HepG2 (cell line): ENCODE data around the gene ARMC5. TPM values are rescaled to one million over a fixed set of nuclear protein-coding genes. Genes with fewer than 3 reads are reported as not detected.

Experiments used
- CEBPG ChIP-seq: IDR thresholded peaks from 2 replicates; pipeline ENCODE4 v1.6.1; 2016
- ELF4 ChIP-seq: sonication (generic); formaldehyde crosslinking; IDR thresholded peaks from 2 replicates; pipeline ENCODE4 v1.5.0; 2020; ENCODE audit warnings: missing genetic modification reagents, mild to moderate bottlenecking, moderate library complexity, borderline replicate concordance
- NFIB ChIP-seq: sonication (generic); formaldehyde crosslinking; IDR thresholded peaks from 2 replicates; pipeline ENCODE4 v1.9.0; 2021; ENCODE audit warnings: missing genetic modification reagents, mild to moderate bottlenecking, borderline replicate concordance
- POLR2AphosphoS5 ChIP-seq: IDR thresholded peaks from 2 replicates; pipeline ENCODE4 v1.6.1; 2012; ENCODE audit warnings: low read depth, low read length
- SMC3 ChIP-seq: IDR thresholded peaks from 2 replicates; pipeline ENCODE4 v1.6.1; 2011; ENCODE audit warnings: low read length, improper control_type of control experiment
- ZBTB38 ChIP-seq: sonication (generic); formaldehyde crosslinking; IDR thresholded peaks from 2 replicates; pipeline ENCODE4 v1.5.1; 2020; ENCODE audit warnings: mild to moderate bottlenecking, missing genetic modification reagents
- ZNF546 ChIP-seq: sonication (generic); formaldehyde crosslinking; conservative IDR thresholded peaks from 2 replicates; pipeline ENCODE4 v1.8.1; 2023; ENCODE audit warnings: mild to moderate bottlenecking, missing genetic modification reagents
- polyA plus RNA-seq, 8 experiments: library from polyadenylated mRNA; depleted of rRNA in 3 of 8; stranded (reverse) in 7 of 8; unstranded in 1 of 8; fragments of >200 nt; fragmentation: Illumina TruSeq in 4 of 8; extraction: Trizol in 4 of 8; gene quantifications; 2 replicates each; pipeline versions ENCODE4 v1.2.1 to v1.2.3, GENCODE V29; 2011 to 2016; ENCODE audit warnings: low read depth in 4 of 8, missing spikeins in 1 of 8, mixed read lengths in 1 of 8; ENCODE audit not compliant: insufficient read depth in 1 of 8
- total RNA-seq, 5 experiments: library from RNA; depleted of rRNA; stranded (reverse); fragments of >200 nt; fragmentation: Illumina TruSeq; extraction: Trizol; gene quantifications; 2 replicates each; pipeline ENCODE4 v1.2.3, GENCODE V29; 2016; ENCODE audit warnings: low read depth in 1 of 5
- TF ChIP-seq, protein P1 (sequence below): sonication (generic); formaldehyde crosslinking; IDR thresholded peaks from 2 replicates; pipeline ENCODE4 v1.4.0; 2020; ENCODE audit warnings: missing genetic modification reagents; ENCODE audit errors: not compliant biosample characterization
- TF ChIP-seq, protein P2 (sequence below): sonication (generic); formaldehyde crosslinking; IDR thresholded peaks from 2 replicates; pipeline ENCODE4 v1.9.0; 2022; ENCODE audit warnings: missing genetic modification reagents, mild to moderate bottlenecking, borderline replicate concordance
- TF ChIP-seq, protein P3 (sequence below): sonication (generic); formaldehyde crosslinking; IDR thresholded peaks from 2 replicates; pipeline ENCODE4 v1.4.0; 2020; ENCODE audit warnings: missing genetic modification reagents, borderline replicate concordance
- TF ChIP-seq, protein P4 (sequence below): IDR thresholded peaks from 2 replicates; pipeline ENCODE4 v1.6.1; 2016; ENCODE audit warnings: mild to moderate bottlenecking

ARMC5 gene
- total and polyA plus RNA-seq, 2 of the 13 experiments (the other 11 are each of a cell fraction or from before 2014, with no cell fraction given) = 10.8 to 22.3 TPM

GRCh38 chr16:31488468-31489297 is 29.4 kb downstream of the ARMC5 start (continued):
- TF ChIP-seq, protein P1, sequence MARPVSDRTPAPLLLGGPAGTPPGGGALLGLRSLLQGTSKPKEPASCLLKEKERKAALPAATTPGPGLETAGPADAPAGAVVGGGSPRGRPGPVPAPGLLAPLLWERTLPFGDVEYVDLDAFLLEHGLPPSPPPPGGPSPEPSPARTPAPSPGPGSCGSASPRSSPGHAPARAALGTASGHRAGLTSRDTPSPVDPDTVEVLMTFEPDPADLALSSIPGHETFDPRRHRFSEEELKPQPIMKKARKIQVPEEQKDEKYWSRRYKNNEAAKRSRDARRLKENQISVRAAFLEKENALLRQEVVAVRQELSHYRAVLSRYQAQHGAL (CRISPR knock-in tag) = no peak
- TF ChIP-seq ZBTB38 (0 out of 2 replicates have a peak, but pooled peaks have one; percentile 15), POLR2AphosphoS5 (peak; percentile 6; the same call in 1 of the 2 replicates), ELF4 (no peak), NFIB (CRISPR knock-in tag) (no peak), ZNF546 (CRISPR knock-in tag) (no peak), SMC3 (no peak), CEBPG (CRISPR knock-in tag) (no peak)
- TF ChIP-seq, protein P2, sequence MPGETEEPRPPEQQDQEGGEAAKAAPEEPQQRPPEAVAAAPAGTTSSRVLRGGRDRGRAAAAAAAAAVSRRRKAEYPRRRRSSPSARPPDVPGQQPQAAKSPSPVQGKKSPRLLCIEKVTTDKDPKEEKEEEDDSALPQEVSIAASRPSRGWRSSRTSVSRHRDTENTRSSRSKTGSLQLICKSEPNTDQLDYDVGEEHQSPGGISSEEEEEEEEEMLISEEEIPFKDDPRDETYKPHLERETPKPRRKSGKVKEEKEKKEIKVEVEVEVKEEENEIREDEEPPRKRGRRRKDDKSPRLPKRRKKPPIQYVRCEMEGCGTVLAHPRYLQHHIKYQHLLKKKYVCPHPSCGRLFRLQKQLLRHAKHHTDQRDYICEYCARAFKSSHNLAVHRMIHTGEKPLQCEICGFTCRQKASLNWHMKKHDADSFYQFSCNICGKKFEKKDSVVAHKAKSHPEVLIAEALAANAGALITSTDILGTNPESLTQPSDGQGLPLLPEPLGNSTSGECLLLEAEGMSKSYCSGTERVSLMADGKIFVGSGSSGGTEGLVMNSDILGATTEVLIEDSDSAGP = peak; percentile 16; the same call in 1 of the 2 replicates
- TF ChIP-seq, protein P3, sequence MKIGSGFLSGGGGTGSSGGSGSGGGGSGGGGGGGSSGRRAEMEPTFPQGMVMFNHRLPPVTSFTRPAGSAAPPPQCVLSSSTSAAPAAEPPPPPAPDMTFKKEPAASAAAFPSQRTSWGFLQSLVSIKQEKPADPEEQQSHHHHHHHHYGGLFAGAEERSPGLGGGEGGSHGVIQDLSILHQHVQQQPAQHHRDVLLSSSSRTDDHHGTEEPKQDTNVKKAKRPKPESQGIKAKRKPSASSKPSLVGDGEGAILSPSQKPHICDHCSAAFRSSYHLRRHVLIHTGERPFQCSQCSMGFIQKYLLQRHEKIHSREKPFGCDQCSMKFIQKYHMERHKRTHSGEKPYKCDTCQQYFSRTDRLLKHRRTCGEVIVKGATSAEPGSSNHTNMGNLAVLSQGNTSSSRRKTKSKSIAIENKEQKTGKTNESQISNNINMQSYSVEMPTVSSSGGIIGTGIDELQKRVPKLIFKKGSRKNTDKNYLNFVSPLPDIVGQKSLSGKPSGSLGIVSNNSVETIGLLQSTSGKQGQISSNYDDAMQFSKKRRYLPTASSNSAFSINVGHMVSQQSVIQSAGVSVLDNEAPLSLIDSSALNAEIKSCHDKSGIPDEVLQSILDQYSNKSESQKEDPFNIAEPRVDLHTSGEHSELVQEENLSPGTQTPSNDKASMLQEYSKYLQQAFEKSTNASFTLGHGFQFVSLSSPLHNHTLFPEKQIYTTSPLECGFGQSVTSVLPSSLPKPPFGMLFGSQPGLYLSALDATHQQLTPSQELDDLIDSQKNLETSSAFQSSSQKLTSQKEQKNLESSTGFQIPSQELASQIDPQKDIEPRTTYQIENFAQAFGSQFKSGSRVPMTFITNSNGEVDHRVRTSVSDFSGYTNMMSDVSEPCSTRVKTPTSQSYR (CRISPR knock-in tag) = no peak
- TF ChIP-seq, protein P4, sequence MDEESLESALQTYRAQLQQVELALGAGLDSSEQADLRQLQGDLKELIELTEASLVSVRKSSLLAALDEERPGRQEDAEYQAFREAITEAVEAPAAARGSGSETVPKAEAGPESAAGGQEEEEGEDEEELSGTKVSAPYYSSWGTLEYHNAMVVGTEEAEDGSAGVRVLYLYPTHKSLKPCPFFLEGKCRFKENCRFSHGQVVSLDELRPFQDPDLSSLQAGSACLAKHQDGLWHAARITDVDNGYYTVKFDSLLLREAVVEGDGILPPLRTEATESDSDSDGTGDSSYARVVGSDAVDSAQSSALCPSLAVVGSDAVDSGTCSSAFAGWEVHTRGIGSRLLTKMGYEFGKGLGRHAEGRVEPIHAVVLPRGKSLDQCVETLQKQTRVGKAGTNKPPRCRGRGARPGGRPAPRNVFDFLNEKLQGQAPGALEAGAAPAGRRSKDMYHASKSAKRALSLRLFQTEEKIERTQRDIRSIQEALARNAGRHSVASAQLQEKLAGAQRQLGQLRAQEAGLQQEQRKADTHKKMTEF (CRISPR knock-in tag) = no peak
